ENCODE measurements around the gene HIVEP3. TPM values are rescaled to one million over a fixed set of nuclear protein-coding genes. Genes with fewer than 3 reads are reported as not detected.

The HIVEP3 gene
- total RNA-seq, 1 donor from 2014 or later, result 8.9 TPM

DNA sequence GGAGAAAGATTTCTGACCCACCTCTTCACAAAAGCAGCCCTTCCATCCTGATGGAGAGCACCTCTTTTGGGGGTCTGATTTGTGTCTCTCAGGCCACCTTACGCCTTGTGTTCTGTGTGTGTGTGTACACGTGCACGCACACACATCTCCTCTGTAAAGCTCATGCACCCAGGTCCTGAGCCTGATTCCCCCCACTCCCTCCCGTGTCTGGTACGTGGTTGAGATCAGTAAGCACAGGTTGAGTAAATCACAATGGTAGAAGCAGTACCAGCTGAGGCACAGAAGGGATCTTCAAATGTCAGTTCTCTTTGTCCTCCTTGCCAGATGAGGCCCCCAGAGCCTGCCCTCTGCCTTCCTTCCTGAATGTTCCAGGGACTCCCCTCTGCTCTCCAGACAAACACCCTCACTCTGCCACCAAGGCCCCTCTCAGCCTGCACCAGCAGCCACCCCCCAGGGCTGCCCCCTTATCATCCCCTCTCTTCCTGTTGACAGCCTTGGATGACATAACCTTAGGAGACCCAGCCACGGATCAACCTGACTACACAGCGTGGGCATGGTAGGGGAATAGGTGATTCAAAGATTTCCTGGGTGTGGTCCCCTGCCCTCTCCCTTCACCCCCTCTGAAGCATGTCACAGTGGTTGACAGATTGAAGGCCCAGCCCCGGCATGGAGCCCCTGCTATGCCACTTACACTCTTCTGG is 112.8 kb downstream of the HIVEP3 start:
- no peaks in the 10 kb centered on the region for H3K79me2 ChIP-seq (ENCODE audit: insufficient read depth, low read length)
- DNase-seq (ENCODE audit: low read depth) (no peak), FAIRE-seq (no peak)
- H3K36me3 ChIP-seq (ENCODE audit: insufficient read depth, low read length), result no peaks in the 10 kb centered on the region
- H3K27me3 ChIP-seq (ENCODE audit: insufficient read depth, low read length), result no peaks in the 10 kb centered on the region
- TF ChIP-seq EZH2 (IDR thresholded peaks at IDR 0.05; ENCODE audit: insufficient read depth, low read length), result no peak
- TF ChIP-seq, protein P1, sequence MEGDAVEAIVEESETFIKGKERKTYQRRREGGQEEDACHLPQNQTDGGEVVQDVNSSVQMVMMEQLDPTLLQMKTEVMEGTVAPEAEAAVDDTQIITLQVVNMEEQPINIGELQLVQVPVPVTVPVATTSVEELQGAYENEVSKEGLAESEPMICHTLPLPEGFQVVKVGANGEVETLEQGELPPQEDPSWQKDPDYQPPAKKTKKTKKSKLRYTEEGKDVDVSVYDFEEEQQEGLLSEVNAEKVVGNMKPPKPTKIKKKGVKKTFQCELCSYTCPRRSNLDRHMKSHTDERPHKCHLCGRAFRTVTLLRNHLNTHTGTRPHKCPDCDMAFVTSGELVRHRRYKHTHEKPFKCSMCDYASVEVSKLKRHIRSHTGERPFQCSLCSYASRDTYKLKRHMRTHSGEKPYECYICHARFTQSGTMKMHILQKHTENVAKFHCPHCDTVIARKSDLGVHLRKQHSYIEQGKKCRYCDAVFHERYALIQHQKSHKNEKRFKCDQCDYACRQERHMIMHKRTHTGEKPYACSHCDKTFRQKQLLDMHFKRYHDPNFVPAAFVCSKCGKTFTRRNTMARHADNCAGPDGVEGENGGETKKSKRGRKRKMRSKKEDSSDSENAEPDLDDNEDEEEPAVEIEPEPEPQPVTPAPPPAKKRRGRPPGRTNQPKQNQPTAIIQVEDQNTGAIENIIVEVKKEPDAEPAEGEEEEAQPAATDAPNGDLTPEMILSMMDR (IDR thresholded peaks at IDR 0.05; ENCODE audit: insufficient read depth, low read depth, low read length), result no peak
- H2AFZ ChIP-seq (ENCODE audit: low read depth, low read length), result no peak overlapping the region
- H3K4me1 ChIP-seq (ENCODE audit: insufficient read depth, low read length), result no peaks in the 10 kb centered on the region
- Mint-ChIP-seq H3K27ac (ENCODE audit: unreplicated experiment) (no peak overlapping the region), H3K27me3 (ENCODE audit: low read depth, unreplicated experiment) (peaks cover 3% of the 10 kb centered on the region), H3K36me3 (ENCODE audit: low read depth, unreplicated experiment) (no peaks in the 10 kb centered on the region), H3K4me1 (ENCODE audit: low read depth, unreplicated experiment) (peaks cover 9% of the 10 kb centered on the region), H3K9me3 (ENCODE audit: unreplicated experiment) (no peaks in the 10 kb centered on the region), H3K4me3 (ENCODE audit: unreplicated experiment) (no peak overlapping the region)
- H3K9me3 ChIP-seq (ENCODE audit: insufficient read depth, low read depth, low read length), result no peaks in the 10 kb centered on the region
- no peak overlapping the region for H3K9ac ChIP-seq (ENCODE audit: low read length)
- H4K20me1 ChIP-seq (ENCODE audit: insufficient read depth, low read length), result peaks cover 2% of the 10 kb centered on the region
- no peak overlapping the region for H3K4me2 ChIP-seq (ENCODE audit: low read length)
- no peak overlapping the region for H3K27ac ChIP-seq (ENCODE audit: low read depth, low read length)
- no peak overlapping the region for H3K4me3 ChIP-seq (ENCODE audit: insufficient read depth, low read depth, low read length)

DNA sequence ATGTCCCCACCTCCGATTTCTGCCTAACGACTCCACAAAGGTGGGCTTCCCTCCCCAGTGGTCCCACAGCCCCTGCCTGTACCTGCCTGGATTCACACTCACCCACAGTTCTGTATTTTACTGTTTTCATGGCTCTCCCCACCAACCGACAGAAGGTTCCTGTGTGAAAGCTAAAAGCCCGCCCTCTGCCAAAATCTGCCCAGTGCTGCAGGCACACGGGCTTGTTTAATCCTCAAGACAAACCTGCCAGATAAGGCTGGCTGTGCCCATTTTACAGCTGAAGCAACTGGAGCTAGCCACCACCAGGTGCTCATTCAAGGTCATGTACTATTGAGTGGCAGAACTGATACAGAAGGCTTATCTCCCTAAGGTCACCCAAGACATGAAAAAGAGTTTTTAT is 114.5 kb downstream of the HIVEP3 start:
- TF ChIP-seq, protein P1 (IDR thresholded peaks at IDR 0.05; ENCODE audit: insufficient read depth, low read depth, low read length), result no peak
- TF ChIP-seq EZH2 (IDR thresholded peaks at IDR 0.05; ENCODE audit: insufficient read depth, low read length), result no peak
- Mint-ChIP-seq H3K4me3 (ENCODE audit: unreplicated experiment) (no peak overlapping the region), H3K4me1 (ENCODE audit: low read depth, unreplicated experiment) (peaks cover 11% of the 10 kb centered on the region), H3K36me3 (ENCODE audit: low read depth, unreplicated experiment) (no peaks in the 10 kb centered on the region), H3K27me3 (ENCODE audit: low read depth, unreplicated experiment) (peaks cover 3% of the 10 kb centered on the region), H3K9me3 (ENCODE audit: unreplicated experiment) (no peaks in the 10 kb centered on the region), H3K27ac (ENCODE audit: unreplicated experiment) (no peak overlapping the region)
- no peak overlapping the region for H3K27ac ChIP-seq (ENCODE audit: low read depth, low read length)
- H3K9me3 ChIP-seq (ENCODE audit: insufficient read depth, low read depth, low read length), result no peaks in the 10 kb centered on the region
- no peaks in the 10 kb centered on the region for H3K36me3 ChIP-seq (ENCODE audit: insufficient read depth, low read length)
- no peak overlapping the region for H3K4me2 ChIP-seq (ENCODE audit: low read length)
- H3K4me3 ChIP-seq (ENCODE audit: insufficient read depth, low read depth, low read length), result no peak overlapping the region
- FAIRE-seq (no peak), DNase-seq (ENCODE audit: low read depth) (no peak)
- H3K79me2 ChIP-seq (ENCODE audit: insufficient read depth, low read length), result no peaks in the 10 kb centered on the region
- H3K27me3 ChIP-seq (ENCODE audit: insufficient read depth, low read length), result no peaks in the 10 kb centered on the region
- no peak overlapping the region for H3K9ac ChIP-seq (ENCODE audit: low read length)
- no peak overlapping the region for H2AFZ ChIP-seq (ENCODE audit: low read depth, low read length)
- no peaks in the 10 kb centered on the region for H4K20me1 ChIP-seq (ENCODE audit: insufficient read depth, low read length)
- H3K4me1 ChIP-seq (ENCODE audit: insufficient read depth, low read length), result no peaks in the 10 kb centered on the region

DNA sequence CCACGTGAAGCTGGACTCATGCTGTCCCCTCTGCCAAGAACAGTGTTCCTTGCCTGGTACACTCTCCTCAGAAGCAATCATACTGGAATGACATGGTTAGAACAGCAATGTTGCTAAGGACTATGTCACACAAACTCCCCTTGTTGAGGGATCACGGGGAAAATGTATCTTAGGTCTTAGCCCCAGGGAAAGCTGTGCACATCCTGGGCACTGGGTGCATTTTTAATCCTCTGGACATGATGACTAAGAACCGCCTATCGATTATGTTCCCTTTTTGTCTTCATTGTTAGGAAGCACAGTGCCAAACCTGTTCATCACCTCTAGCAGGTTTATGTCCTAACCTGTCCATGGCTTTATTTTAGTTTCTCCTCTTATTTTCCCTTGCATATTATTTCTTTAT is 115.1 kb downstream of the HIVEP3 start:
- Mint-ChIP-seq H3K27me3 (ENCODE audit: low read depth, unreplicated experiment) (peaks cover 3% of the 10 kb centered on the region), H3K27ac (ENCODE audit: unreplicated experiment) (no peak overlapping the region), H3K36me3 (ENCODE audit: low read depth, unreplicated experiment) (no peaks in the 10 kb centered on the region), H3K9me3 (ENCODE audit: unreplicated experiment) (no peaks in the 10 kb centered on the region), H3K4me3 (ENCODE audit: unreplicated experiment) (no peak overlapping the region), H3K4me1 (ENCODE audit: low read depth, unreplicated experiment) (peaks cover 11% of the 10 kb centered on the region)
- H3K9ac ChIP-seq (ENCODE audit: low read length), result no peak overlapping the region
- H3K9me3 ChIP-seq (ENCODE audit: insufficient read depth, low read depth, low read length), result no peaks in the 10 kb centered on the region
- no peaks in the 10 kb centered on the region for H3K27me3 ChIP-seq (ENCODE audit: insufficient read depth, low read length)
- no peak for FAIRE-seq
- no peaks in the 10 kb centered on the region for H4K20me1 ChIP-seq (ENCODE audit: insufficient read depth, low read length)
- H3K4me3 ChIP-seq (ENCODE audit: insufficient read depth, low read depth, low read length), result no peak overlapping the region
- no peak overlapping the region for H2AFZ ChIP-seq (ENCODE audit: low read depth, low read length)
- no peak overlapping the region for H3K27ac ChIP-seq (ENCODE audit: low read depth, low read length)
- no peak overlapping the region for H3K4me2 ChIP-seq (ENCODE audit: low read length)
- H3K4me1 ChIP-seq (ENCODE audit: insufficient read depth, low read length), result no peaks in the 10 kb centered on the region
- H3K36me3 ChIP-seq (ENCODE audit: insufficient read depth, low read length), result no peaks in the 10 kb centered on the region
- TF ChIP-seq EZH2 (IDR thresholded peaks at IDR 0.05; ENCODE audit: insufficient read depth, low read length), result no peak
- TF ChIP-seq, protein P1 (IDR thresholded peaks at IDR 0.05; ENCODE audit: insufficient read depth, low read depth, low read length), result no peak
- DNase-seq (ENCODE audit: low read depth), result no peak
- no peaks in the 10 kb centered on the region for H3K79me2 ChIP-seq (ENCODE audit: insufficient read depth, low read length)

Measured in astrocyte (in vitro differentiated cells and primary cell).